ENCODE measurements around the gene CRIP3. TPM values are rescaled to one million over a fixed set of nuclear protein-coding genes. Genes with fewer than 3 reads are reported as not detected.

The CRIP3 gene
- total RNA-seq, 1 experiment from 2014 or later, result 0.34 TPM

DNA sequence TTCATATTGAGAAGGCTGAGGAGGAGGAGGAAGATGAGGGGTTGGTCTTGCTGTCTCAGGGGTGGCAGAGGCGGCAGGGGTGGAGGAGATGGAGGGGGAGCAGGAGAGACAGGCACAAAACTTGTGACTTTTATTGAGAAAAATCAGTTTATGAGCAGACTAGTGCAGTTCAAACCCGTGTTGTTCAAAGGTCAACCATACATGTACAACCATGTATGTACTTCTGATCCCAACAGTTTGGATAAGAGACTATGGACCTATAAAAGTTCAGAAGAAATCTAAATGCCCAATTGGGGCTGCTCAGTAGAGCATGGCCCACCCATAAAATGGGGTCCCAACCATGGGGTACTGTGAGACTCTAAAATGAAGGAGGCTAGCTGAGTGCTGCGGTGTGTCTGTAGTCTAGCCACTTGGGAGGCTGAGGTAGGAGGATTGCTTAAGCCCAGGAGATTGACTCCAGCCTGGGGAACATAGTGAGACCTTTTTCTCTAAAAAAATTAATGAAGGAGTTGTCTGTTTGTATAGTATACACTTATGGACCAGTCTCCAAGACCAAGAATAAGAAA is 18.2 kb downstream of the CRIP3 start:
- no peak for DNase-seq (ENCODE audit: low read depth)

DNA sequence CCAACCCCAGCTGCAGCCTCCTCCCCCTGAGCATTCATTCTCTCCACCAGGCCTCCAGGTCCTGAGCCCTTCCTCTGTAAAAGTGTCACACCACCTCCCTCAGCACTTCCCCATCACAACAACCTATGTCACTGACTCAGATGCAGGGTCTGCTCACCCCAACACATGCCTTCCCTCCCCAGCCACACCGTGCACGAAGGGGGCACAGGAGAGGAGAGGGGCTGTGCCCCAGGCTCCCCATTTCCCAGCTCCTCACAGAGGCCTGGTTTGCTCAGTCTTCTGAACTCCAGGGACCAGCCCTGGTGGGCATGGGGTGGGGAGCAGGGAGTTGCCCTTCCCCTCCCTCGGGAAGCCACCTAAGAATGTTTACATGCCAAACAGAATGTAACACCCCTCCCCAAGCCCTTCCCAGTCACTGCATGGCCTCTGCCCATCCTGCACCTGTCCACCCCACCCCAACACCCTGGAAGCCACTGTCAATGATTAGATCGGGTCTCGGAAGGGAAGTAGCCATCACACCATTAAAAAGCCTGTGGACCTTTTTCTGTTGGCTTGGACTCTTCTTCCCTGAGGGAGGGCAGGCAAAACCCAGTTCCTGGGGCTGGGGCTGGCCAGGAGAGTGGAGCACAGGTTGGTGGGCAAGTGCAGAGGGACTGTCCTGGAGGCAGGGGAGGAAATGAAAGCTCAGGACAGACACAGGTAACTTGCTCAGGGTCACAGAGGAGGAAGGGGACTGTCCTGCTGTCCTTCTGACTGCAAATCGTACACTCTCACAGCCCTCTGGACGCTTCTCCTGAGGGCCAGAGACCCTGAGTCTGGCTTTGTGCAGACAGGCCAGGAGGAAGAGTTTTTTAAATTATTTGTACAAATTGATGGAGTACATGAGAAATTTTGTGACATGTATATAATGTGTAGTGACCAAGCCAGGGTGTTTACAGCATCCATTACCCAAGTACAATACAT is 20.6 kb downstream of the CRIP3 start:
- no peak for DNase-seq (ENCODE audit: low read depth)

DNA sequence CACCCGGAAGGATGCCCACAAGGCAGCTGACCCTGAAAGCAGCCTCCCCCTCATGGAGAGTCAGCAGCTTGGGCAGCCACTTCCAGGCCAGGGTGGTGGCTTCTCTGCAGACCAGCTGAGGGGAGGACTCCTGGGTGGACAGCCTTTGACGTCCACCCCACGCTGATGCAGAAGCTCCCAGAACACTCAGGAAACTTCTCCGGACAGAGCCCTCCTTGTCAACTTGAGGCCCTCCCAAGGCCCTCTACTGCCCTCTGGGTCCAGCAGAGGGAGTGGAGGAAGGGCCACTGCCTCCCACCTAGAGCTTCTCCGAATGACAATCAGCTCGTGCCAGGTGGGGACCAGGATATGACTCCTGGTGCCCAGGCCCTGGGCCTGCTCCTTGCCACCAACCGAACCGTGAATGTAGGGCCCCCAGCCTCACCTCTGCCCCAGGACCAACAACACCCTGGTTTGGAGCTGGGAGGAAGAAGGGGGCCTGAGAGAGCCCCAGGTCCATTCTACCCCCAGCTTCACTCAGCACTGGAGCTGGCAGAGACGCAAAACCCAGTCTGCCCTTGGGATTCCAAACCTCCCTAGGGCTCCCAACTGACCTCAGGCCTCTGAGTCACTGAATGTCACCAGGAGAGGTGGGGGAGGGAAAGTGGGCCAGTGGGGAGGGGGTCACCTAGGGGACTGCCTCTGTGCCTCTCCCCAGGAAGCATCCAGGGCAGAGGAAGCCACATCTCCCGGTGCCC is 21.5 kb downstream of the CRIP3 start:
- no peak for DNase-seq (ENCODE audit: low read depth)

DNA sequence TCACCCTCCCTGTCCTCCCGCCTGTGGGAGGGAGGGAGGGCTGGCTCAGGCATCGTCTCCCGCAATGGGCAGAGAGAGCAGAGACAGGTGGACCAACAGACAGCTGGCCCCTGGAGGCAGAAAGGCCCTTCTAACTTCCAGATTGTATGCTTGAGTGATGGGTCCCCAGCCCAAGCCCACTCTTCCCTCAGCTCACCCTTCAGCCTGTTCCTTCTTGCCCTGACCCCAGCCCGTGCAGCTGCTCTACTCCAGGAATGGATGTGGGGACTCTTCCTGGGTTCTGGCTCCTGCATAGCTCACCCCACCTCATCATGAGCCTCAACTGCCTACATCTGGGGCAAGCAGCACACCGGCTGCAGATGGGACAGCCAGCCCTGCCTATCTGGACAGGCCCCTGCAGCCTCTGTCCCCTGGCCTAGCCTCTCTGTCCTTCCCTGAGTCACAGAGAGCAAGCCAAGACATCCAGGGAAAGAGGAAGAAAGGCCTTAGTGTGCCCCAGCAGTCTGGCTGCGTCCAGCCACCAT is 22.1 kb downstream of the CRIP3 start:
- DNase-seq (ENCODE audit: low read depth), result no peak

DNA sequence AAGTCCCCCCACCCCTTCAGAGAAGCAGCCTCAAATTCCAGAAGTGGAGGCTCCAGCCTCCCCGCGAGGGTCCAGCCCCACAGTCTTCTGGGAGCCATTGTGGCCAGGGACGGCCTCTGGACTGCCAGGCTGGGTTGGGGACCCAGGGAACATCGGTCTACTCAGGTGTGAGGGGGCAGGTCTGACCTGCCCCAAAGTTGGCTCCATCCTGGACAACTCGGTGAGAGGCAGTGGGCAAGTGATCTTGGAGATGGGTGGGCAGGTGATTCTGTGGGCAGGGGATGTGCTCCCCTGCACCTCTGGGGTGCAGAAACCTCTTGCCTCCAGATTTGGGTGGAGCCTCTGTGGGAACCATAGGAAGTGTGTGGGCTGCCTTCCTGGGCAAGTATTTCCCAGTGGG is 22.8 kb downstream of the CRIP3 start:
- no peak for DNase-seq (ENCODE audit: low read depth)

- no peak for DNase-seq (ENCODE audit: low read depth)
These were observed 23.4 kb downstream of the CRIP3 start for GRCh38 chr6:43284991-43285781.

DNA sequence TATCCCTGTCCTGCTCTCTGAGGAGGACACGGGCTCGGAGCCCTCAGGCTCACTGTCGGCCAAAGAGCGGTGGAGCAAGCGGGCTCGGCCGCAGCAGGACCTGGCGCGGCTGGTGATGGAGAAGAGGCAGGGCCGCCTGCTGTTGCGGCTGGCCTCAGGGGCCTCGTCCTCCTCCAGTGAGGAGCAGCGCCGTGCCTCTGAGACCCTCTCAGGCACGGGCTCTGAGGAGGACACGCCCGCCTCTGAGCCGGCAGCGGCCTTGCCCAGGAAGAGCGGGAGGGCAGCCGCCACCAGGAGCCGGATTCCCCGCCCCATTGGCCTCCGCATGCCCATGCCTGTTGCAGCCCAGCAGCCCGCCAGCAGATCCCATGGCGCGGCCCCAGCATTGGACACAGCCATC is 24.7 kb downstream of the CRIP3 start:
- no peak for DNase-seq (ENCODE audit: low read depth)

DNA sequence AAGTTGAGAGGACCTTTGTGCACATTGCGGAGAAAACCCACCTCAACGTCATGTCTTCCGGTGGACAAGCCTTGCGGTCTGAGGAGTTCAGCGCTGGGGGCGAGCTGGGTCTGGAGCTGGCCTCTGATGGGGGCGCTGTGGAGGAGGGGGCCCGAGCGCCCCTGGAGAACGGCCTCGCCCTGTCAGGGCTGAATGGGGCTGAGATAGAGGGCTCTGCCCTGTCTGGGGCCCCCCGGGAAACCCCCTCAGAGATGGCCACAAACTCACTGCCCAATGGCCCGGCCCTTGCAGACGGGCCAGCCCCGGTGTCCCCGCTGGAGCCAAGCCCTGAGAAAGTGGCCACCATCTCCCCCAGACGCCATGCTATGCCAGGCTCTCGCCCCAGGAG is 25.1 kb downstream of the CRIP3 start:
- no peak for DNase-seq (ENCODE audit: low read depth)

GRCh38 chr6:43282636-43283513 is 25.8 kb downstream of the CRIP3 start:
- no peak for DNase-seq (ENCODE audit: low read depth)

DNA sequence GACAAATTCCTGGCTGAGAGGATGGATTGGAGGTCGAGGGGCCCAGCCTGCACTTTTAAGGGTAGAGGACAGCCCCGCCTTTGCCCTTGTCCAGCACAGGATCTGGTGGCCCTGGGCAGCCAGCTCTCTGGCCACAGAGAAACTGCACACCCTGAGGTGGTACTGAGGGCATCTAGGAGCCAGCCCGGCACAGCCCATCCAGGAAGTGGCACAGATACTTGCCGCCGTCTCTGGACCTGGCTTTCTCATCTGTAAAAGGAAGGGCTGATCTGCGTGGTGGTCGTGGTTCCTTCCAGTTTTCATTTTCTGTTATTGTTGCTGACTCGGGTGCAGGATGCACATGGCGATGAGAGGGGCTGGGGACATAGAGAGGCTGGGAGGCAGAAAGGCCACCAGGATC is 26.6 kb downstream of the CRIP3 start:
- no peak for DNase-seq (ENCODE audit: low read depth)

- DNase-seq (ENCODE audit: low read depth), result no peak
These were observed 28.4 kb downstream of the CRIP3 start for GRCh38 chr6:43280234-43280633.

DNA sequence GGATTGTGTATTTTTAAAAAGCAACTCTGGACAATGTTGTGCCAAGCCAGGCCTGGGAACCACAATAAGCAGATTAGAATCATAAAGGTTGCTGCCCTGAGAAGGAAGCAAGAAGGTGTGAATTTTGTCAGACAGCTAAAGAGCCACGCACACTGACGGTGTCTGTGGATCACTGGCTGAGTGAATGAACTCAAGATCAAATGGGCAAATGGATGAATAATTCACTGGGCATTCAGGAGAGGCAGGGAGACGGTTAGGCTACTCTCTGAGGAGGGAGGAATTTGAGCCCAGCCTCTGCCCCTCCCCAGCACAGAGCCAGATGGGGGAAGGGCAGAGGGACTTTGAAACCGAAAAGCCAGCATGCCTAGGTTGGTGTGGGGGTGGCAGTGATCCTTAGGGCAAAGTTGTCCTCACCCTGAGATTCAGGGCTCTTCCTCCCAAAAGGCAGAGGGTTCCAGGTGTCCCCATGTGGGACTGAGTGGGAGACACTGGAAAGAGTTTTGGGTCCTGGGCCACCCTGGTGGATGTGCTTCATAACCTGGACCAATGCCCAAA is 30.0 kb downstream of the CRIP3 start:
- DNase-seq (ENCODE audit: low read depth), result no peak

- no peak for DNase-seq (ENCODE audit: low read depth)
These were observed 30.7 kb downstream of the CRIP3 start for GRCh38 chr6:43277643-43278523.

DNA sequence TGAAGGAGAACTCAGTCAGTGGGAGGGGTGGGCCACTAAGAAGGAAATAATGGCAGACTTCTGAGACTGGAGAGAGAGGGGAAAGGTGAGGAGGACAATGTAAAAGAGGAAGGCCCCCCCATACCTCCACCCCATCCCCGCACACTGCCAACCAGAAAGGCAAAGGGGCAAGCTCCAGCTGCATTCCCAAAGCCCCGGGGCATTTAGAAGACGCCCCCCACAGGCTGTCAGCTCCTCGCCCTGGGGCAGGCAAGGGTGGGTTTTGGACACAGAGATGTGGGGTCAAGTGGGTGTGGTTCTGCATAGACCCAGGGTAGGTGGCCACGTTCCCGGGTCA is 31.4 kb downstream of the CRIP3 start:
- no peak for DNase-seq (ENCODE audit: low read depth)

GRCh38 chr6:43276577-43277305 is 31.9 kb downstream of the CRIP3 start:
- DNase-seq (ENCODE audit: low read depth), result no peak

- no peak for DNase-seq (ENCODE audit: low read depth)
These were observed 32.6 kb downstream of the CRIP3 start for GRCh38 chr6:43275801-43276576.

DNA sequence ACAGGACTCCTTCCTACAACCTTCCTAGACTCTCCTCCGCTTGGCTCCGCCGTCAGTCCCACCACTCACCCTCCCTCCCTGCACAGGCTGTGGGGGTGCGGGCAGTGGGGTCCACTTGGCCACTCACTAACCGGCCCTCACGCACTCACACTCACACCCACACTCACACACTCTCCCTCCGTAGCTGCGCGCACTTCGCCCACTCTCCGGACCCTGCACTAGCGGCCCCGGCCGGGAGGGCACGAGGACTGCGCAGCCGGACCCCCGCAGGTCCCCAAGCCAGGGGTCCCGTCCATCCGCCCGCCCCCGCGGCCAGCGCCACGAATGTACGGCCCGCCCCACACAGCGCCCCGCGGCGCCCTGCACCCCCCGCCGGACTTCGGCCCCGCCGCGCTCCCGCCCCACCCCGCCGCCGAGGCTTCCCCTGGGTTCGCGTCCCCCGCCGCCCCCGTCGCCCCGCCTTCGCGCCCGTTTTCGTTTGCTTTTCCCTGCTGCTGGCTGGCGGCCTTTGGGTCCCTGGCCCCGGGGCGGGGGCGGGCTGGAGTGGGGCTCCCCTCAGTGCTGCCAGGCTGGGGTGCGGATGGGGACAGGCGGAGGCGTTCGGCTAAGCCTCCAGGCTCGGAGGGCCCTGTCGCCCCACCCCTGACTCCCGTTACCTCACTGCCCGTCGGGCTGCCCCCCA is 33.6 kb downstream of the CRIP3 start:
- DNase-seq (ENCODE audit: low read depth), result no peak
